ENCODE measurements around the gene LTC4S. TPM values are rescaled to one million over a fixed set of nuclear protein-coding genes. Genes with fewer than 3 reads are reported as not detected.

Gene LTC4S
- total and polyA plus RNA-seq, 12 donors, result 5.4 to 20.0 (median 8.8) TPM

GRCh38 chr5:179812135-179812825 lies 18.5 kb downstream of the LTC4S start:
- Histone ChIP-seq H3K36me3 (peaks cover 0 to 23% (median 0%) of the 10 kb centered on the region in 9 donors), H3K4me3 (no peak overlapping the region), H3K9me3 (no peaks in the 10 kb centered on the region), H3K27ac (no peak overlapping the region), H3K27me3 (no peaks in the 10 kb centered on the region), H3K4me1 (peaks cover under 1 to 19% (median 15%) of the 10 kb centered on the region in 9 donors)
- TF ChIP-seq CTCF (IDR thresholded peaks at IDR 0.05), result no peak
- intact Hi-C loops (cut with DNase I), result no loop called here
- peak in 1 of 8 donors; percentile 32 for ATAC-seq
- WGBS, 2 donors, result 91 to 92% methylated on average over 27 of the region's 27 CpGs
- peak; percentile 2 to 26 for DNase-seq

GRCh38 chr5:179812997-179813607 lies 19.3 kb downstream of the LTC4S start:
- intact Hi-C loops (cut with DNase I), result no loop called here
- H3K9me3 ChIP-seq, result no peaks in the 10 kb centered on the region
- ATAC-seq (no peak), DNase-seq (no peak)
- no peak overlapping the region for H3K4me3 ChIP-seq
- no peaks in the 10 kb centered on the region for H3K27me3 ChIP-seq
- H3K4me1 ChIP-seq, result peaks cover 3 to 19% (median 16%) of the 10 kb centered on the region in 9 donors
- H3K36me3 ChIP-seq, result peaks cover 0 to 23% (median 0%) of the 10 kb centered on the region in 9 donors
- TF ChIP-seq CTCF (IDR thresholded peaks at IDR 0.05), result no peak
- 93% methylated on average over 5 of the region's 5 CpGs for whole genome bisulfite sequencing, 2 donors
- no peak overlapping the region for H3K27ac ChIP-seq

- H3K4me1 ChIP-seq, result peaks cover 3 to 28% (median 23%) of the 10 kb centered on the region in 9 donors
- no peak overlapping the region for H3K27ac ChIP-seq
- TF ChIP-seq CTCF (IDR thresholded peaks at IDR 0.05), result no peak
- H3K9me3 ChIP-seq, result no peaks in the 10 kb centered on the region
- no peak overlapping the region for H3K4me3 ChIP-seq
- DNase-seq, result no peak
- no peaks in the 10 kb centered on the region for H3K27me3 ChIP-seq
- peaks cover 0 to 23% (median 0%) of the 10 kb centered on the region in 9 donors for H3K36me3 ChIP-seq
- WGBS, 2 donors, result 87 to 90% methylated on average over 3 of the region's 3 CpGs
- intact Hi-C loops (cut with DNase I), result no loop called here
- no peak for ATAC-seq
Observed at GRCh38 chr5:179814090-179814489, 20.3 kb downstream of the LTC4S start.

- TF ChIP-seq CTCF (IDR thresholded peaks at IDR 0.05), result no peak
- no peaks in the 10 kb centered on the region for H3K9me3 ChIP-seq
- ATAC-seq (no peak), DNase-seq (peak in 1 of 2 donors; percentile 6)
- WGBS, 2 donors, result 93 to 97% methylated on average over 21 of the region's 21 CpGs
- intact Hi-C loops (cut with DNase I), result no loop called here
- no peak overlapping the region for H3K27ac ChIP-seq
- peaks cover 12 to 43% (median 36%) of the 10 kb centered on the region in 9 donors for H3K4me1 ChIP-seq
- no peaks in the 10 kb centered on the region for H3K27me3 ChIP-seq
- H3K4me3 ChIP-seq, result no peak overlapping the region
- peaks cover 0 to 23% (median 0%) of the 10 kb centered on the region in 9 donors for H3K36me3 ChIP-seq
Observed at GRCh38 chr5:179815491-179816249, 21.9 kb downstream of the LTC4S start.

Measured in heart right ventricle (tissue), 16 donors.